ENCODE data around the gene POLR2E.

DNA sequence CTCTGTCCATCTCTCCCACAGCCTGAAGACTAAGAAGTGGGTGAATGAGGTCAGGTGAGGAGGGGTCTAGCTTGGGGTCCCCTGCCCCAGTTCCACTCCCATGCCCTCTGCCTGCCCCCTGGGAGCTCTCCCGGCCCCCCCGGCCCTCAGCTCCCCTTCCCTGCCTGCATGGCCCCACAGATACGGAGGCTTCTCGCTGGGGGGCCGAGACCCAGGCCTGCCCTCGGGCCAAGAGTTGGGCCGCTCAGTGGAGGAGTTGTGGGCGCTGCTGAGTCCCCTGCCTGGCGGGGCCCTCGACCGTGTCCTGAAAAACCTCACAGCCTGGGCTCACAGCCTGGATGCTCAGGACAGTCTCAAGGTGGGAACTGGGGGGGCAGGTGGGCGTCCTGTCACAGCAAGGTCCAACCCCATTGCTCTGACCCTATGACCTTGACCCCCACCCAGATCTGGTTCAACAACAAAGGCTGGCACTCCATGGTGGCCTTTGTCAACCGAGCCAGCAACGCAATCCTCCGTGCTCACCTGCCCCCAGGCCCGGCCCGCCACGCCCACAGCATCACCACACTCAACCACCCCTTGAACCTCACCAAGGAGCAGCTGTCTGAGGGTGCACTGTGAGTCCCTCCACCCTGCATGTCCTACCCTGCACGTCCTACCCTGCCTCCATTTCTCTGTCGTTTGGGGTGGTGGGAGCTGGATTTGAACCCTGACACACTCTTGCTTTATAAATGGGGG is 39.1 kb downstream of the POLR2E start:
- TF ChIP-seq, protein P1, sequence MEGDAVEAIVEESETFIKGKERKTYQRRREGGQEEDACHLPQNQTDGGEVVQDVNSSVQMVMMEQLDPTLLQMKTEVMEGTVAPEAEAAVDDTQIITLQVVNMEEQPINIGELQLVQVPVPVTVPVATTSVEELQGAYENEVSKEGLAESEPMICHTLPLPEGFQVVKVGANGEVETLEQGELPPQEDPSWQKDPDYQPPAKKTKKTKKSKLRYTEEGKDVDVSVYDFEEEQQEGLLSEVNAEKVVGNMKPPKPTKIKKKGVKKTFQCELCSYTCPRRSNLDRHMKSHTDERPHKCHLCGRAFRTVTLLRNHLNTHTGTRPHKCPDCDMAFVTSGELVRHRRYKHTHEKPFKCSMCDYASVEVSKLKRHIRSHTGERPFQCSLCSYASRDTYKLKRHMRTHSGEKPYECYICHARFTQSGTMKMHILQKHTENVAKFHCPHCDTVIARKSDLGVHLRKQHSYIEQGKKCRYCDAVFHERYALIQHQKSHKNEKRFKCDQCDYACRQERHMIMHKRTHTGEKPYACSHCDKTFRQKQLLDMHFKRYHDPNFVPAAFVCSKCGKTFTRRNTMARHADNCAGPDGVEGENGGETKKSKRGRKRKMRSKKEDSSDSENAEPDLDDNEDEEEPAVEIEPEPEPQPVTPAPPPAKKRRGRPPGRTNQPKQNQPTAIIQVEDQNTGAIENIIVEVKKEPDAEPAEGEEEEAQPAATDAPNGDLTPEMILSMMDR (IDR thresholded peaks at IDR 0.05), result no peak
- TF ChIP-seq POLR2AphosphoS5 (IDR thresholded peaks at IDR 0.05), result no peak
- no peak for TF ChIP-seq POLR2A (IDR thresholded peaks at IDR 0.05)
- no peak for TF ChIP-seq EP300 (IDR thresholded peaks at IDR 0.05)
